Osteoblast (primary cell): ENCODE measurements around the gene MS4A8. TPM values are rescaled to one million over a fixed set of nuclear protein-coding genes. Genes with fewer than 3 reads are reported as not detected.
"Not testable (repeated sequence)": the region's sequence is repeated elsewhere in the genome, so short reads cannot be mapped to it uniquely, and the experiment has no call there.

ENCODE experiments used
- DNase-seq: peaks from one replicate; pipeline ENCODE4 v3.0.0; 2011; ENCODE audit warnings: low spot score, mixed read lengths; ENCODE audit not compliant: insufficient read length; ENCODE audit errors: missing footprints
- H2AFZ ChIP-seq: 2 replicates; pipeline ENCODE4 v1.6.0; 2011; ENCODE audit warnings: mild to moderate bottlenecking, low read length
- H3K27ac ChIP-seq: 2 replicates; pipeline ENCODE4 v1.5.1; 2011; ENCODE audit warnings: mild to moderate bottlenecking, low read depth, low read length, moderate library complexity
- H3K27me3 ChIP-seq: 2 replicates; pipeline ENCODE4 v1.6.0; 2012; ENCODE audit warnings: mild to moderate bottlenecking, control low read depth, inconsistent platforms, low read length, moderate library complexity; ENCODE audit not compliant: insufficient read depth
- H3K36me3 ChIP-seq: 2 replicates; pipeline ENCODE4 v1.5.1; 2011; ENCODE audit warnings: mild to moderate bottlenecking, low read length, control low read depth, moderate library complexity; ENCODE audit not compliant: insufficient read depth
- H3K4me1 ChIP-seq: 2 replicates; pipeline ENCODE4 v1.5.1; 2011; ENCODE audit warnings: mild to moderate bottlenecking, low read length, control low read depth, moderate library complexity; ENCODE audit not compliant: insufficient read depth
- H3K4me2 ChIP-seq: 2 replicates; pipeline ENCODE4 v1.6.0; 2011; ENCODE audit warnings: mild to moderate bottlenecking, low read length; ENCODE audit not compliant: insufficient read depth
- H3K4me3 ChIP-seq: fragments of 200-600 bp; sonication (generic); 3 replicates; pipeline ENCODE4 v1.5.1; 2012; ENCODE audit warnings: mild to moderate bottlenecking, low read length, inconsistent platforms; ENCODE audit not compliant: insufficient read depth
- H3K79me2 ChIP-seq: 2 replicates; pipeline ENCODE4 v1.6.0; 2012; ENCODE audit warnings: mild to moderate bottlenecking, low read length, control low read depth, inconsistent platforms; ENCODE audit not compliant: insufficient read depth
- H3K9me3 ChIP-seq: 2 replicates; pipeline ENCODE4 v1.5.1; 2011; ENCODE audit warnings: low read depth, low read length, control low read depth
- H4K20me1 ChIP-seq: 2 replicates; pipeline ENCODE4 v1.6.0; 2012; ENCODE audit warnings: mild to moderate bottlenecking, low read length, control low read depth; ENCODE audit not compliant: insufficient read depth
- total RNA-seq: library from RNA; depleted of rRNA; stranded (reverse); fragments of >200 nt; gene quantifications from 2 replicates; pipeline ENCODE4 v1.2.3, GENCODE V29; 2012
- TF ChIP-seq, protein P1 (sequence below): IDR thresholded peaks from 2 replicates; pipeline ENCODE4 v1.5.1; 2011; ENCODE audit warnings: mild to moderate bottlenecking, low read depth, low read length, moderate library complexity; ENCODE audit errors: extremely low read depth

The MS4A8 gene
- total RNA-seq, 1 donor = not detected

DNA sequence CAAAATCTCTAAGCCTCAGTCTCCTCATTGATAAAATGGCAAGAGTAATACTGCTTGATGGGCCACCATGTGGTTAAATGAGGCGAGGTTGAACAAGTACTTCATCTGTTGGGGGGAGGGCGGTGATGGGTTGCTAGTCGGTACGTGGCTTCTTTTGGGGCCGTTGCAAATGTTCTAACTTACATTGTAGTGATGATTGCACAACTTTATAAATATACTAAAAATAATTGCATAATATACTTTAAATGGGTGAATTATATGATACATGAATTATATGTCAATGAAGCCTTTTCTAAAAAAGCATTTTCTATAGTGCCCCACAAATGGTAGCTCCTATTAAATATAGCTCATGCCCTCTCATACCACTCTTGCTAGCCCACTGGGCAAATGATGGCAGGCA lies 6.5 kb downstream of the MS4A8 start:
- no peak for DNase-seq
- H3K4me1 ChIP-seq = no peaks in the 10 kb centered on the region
- H4K20me1 ChIP-seq = no peaks in the 10 kb centered on the region
- H3K9me3 ChIP-seq = no peaks in the 10 kb centered on the region
- TF ChIP-seq, protein P1, sequence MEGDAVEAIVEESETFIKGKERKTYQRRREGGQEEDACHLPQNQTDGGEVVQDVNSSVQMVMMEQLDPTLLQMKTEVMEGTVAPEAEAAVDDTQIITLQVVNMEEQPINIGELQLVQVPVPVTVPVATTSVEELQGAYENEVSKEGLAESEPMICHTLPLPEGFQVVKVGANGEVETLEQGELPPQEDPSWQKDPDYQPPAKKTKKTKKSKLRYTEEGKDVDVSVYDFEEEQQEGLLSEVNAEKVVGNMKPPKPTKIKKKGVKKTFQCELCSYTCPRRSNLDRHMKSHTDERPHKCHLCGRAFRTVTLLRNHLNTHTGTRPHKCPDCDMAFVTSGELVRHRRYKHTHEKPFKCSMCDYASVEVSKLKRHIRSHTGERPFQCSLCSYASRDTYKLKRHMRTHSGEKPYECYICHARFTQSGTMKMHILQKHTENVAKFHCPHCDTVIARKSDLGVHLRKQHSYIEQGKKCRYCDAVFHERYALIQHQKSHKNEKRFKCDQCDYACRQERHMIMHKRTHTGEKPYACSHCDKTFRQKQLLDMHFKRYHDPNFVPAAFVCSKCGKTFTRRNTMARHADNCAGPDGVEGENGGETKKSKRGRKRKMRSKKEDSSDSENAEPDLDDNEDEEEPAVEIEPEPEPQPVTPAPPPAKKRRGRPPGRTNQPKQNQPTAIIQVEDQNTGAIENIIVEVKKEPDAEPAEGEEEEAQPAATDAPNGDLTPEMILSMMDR = no peak
- no peaks in the 10 kb centered on the region for H3K36me3 ChIP-seq
- H3K4me3 ChIP-seq = no peak overlapping the region
- H3K27ac ChIP-seq = no peak overlapping the region
- no peaks in the 10 kb centered on the region for H3K27me3 ChIP-seq
- H3K79me2 ChIP-seq = no peaks in the 10 kb centered on the region
- H2AFZ ChIP-seq = no peak overlapping the region
- H3K4me2 ChIP-seq = no peak overlapping the region

DNA sequence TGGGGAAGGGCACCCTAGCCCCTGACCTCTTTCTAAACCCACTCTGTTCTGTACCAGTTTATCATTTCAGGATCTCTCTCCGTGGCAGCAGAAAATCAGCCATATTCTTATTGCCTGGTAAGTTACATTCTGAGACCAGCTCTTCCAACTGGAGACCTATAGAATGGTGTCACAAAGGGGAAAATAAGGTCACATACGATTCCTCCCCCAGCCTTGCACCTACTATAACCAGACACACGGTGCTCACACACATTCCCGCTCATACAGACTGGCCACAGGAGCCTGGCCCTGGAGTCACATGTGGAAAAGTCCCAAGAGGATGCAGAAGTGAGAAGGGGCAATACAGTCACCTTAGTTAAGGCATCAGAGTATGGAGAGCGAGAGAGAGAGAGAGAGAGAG lies 7.5 kb downstream of the MS4A8 start:
- H3K9me3 ChIP-seq = no peaks in the 10 kb centered on the region
- H3K4me2 ChIP-seq = no peak overlapping the region
- H3K79me2 ChIP-seq = no peaks in the 10 kb centered on the region
- H3K27me3 ChIP-seq = no peaks in the 10 kb centered on the region
- no peak overlapping the region for H3K27ac ChIP-seq
- H3K36me3 ChIP-seq = no peaks in the 10 kb centered on the region
- TF ChIP-seq, protein P1 = no peak
- no peak overlapping the region for H3K4me3 ChIP-seq
- H3K4me1 ChIP-seq = no peaks in the 10 kb centered on the region
- DNase-seq = no peak
- no peaks in the 10 kb centered on the region for H4K20me1 ChIP-seq
- no peak overlapping the region for H2AFZ ChIP-seq

DNA sequence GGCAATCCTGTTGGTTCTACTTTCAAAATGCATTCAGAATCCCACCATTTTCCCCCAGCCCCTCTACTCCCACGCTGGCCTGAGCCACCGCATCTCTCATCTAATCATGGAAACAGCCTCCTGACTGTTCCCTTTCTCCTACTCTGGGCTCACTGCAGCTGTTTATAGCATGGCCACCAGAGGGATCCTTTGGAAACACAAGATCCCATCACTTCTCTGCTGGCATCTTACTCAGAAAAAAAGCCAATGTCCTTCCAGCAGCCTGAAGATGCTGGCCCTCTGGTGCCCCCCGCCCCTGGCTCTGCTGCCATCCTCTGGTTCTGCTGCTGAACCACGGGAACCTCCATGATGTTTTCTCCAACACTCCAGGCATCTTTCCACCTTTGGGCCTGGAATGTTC lies 11.1 kb downstream of the MS4A8 start:
- DNase-seq = peak; percentile 65
- TF ChIP-seq, protein P1 = peak; percentile 15
- Histone ChIP-seq H3K4me3 (no peak overlapping the region), H2AFZ (no peak overlapping the region), H3K36me3 (no peaks in the 10 kb centered on the region), H3K4me2 (no peak overlapping the region), H3K27ac (no peak overlapping the region), H3K4me1 (no peaks in the 10 kb centered on the region), H3K27me3 (no peaks in the 10 kb centered on the region), H3K79me2 (no peaks in the 10 kb centered on the region), H3K9me3 (no peaks in the 10 kb centered on the region), H4K20me1 (no peaks in the 10 kb centered on the region)

DNA sequence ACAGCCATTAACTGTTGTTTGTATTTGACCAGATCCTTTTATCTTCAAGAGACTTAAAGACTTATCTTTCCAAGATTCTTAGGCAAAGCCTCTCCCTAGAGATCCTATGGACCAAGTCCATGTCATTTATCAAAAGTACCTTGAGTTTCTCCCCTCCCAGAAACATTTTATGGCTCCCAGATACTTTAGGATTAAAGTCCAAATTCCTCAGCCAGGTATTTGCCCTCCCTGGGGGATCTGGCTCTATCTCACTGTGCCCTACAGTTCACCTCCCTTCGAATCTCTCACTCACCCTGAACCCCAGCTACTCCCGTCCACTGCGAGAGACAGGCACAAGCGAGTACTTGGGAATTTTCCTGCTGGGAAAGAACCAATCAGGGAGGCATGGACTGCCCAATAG lies 11.9 kb downstream of the MS4A8 start:
- no peaks in the 10 kb centered on the region for H4K20me1 ChIP-seq
- H3K27me3 ChIP-seq = no peaks in the 10 kb centered on the region
- H3K79me2 ChIP-seq = no peaks in the 10 kb centered on the region
- DNase-seq = no peak
- TF ChIP-seq, protein P1 = no peak
- no peak overlapping the region for H3K4me3 ChIP-seq
- H3K27ac ChIP-seq = no peak overlapping the region
- no peaks in the 10 kb centered on the region for H3K4me1 ChIP-seq
- no peak overlapping the region for H3K4me2 ChIP-seq
- H2AFZ ChIP-seq = no peak overlapping the region
- H3K9me3 ChIP-seq = no peaks in the 10 kb centered on the region
- no peaks in the 10 kb centered on the region for H3K36me3 ChIP-seq

DNA sequence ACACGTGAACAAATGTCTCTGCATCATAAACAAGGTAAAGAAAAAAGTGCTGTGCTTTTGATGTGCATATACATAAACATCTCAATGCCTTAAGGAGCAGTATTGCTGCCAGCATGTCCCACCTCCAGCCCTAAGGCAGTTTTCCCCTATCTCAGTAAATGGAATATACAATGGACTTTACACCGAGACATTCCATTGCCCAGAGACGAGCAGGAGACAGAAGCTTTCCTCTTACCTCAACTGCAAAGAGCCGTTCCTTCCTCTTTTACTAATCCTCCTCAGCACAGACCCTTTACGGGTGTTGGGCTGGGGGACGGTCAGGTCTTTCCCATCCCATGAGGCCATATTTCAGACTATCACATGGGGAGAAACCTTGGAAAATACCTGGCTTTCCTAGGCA lies 14.0 kb downstream of the MS4A8 start:
- not testable (repeated sequence) for H3K4me3 ChIP-seq, H3K4me1 ChIP-seq, H3K4me2 ChIP-seq, H3K9me3 ChIP-seq, H4K20me1 ChIP-seq, H3K79me2 ChIP-seq, H3K27ac ChIP-seq, H3K36me3 ChIP-seq, H3K27me3 ChIP-seq, H2AFZ ChIP-seq, DNase-seq
